Activated CD4-positive, alpha-beta T cell treated with anti-CD3 and anti-CD28 coated beads for 36 hours (primary cell): ENCODE measurements around the gene CAPZB. TPM values are rescaled to one million over a fixed set of nuclear protein-coding genes. Genes with fewer than 3 reads are reported as not detected.

Experiments
- ATAC-seq: fragments of 200-7000 bp; cut with Tn5 transposase; one replicate; pipeline ENCODE4 v1.10.0; 2021; ENCODE audit warnings: mild to moderate bottlenecking, moderate library complexity
- CTCF ChIA-PET: fragments of 350-600 bp; sonication (Branson Sonifier 250); formaldehyde crosslinking; loops from one replicate; lab custom pipeline; 2021; ENCODE audit warnings: antibody characterized with exemption; lab: Charles Lee
- POLR2A ChIA-PET: fragments of 350-600 bp; sonication (Branson Sonifier 250); formaldehyde crosslinking; loops from one replicate; lab custom pipeline; 2021; ENCODE audit warnings: antibody characterized with exemption, inconsistent platforms; lab: Charles Lee
- DNase-seq: peaks from one replicate; pipeline ENCODE4 v3.0.0-alpha.2; 2020
- H3K27ac Mint-ChIP-seq: one replicate; pipeline ENCODE4 v1.8.0; 2021; ENCODE audit warnings: mixed read lengths
- H3K27me3 Mint-ChIP-seq: one replicate; pipeline ENCODE4 v1.8.0; 2021; ENCODE audit warnings: mixed read lengths
- H3K36me3 Mint-ChIP-seq: one replicate; pipeline ENCODE4 v1.8.0; 2021; ENCODE audit warnings: low read depth, mixed read lengths
- H3K4me1 Mint-ChIP-seq: one replicate; pipeline ENCODE4 v1.8.0; 2021; ENCODE audit warnings: mixed read lengths
- H3K4me3 Mint-ChIP-seq: one replicate; pipeline ENCODE4 v1.8.0; 2021; ENCODE audit warnings: mild to moderate bottlenecking, moderate library complexity, mixed read lengths
- H3K9me3 Mint-ChIP-seq: one replicate; pipeline ENCODE4 v1.8.0; 2021; ENCODE audit warnings: low read depth, mixed read lengths
- intact Hi-C, 2 experiments: fragments of 100-400 bp; cut with DNase I in 1 of 2; cut with micrococcal nuclease in 1 of 2; formaldehyde crosslinking; loops; one replicate each; pipeline versions ENCODE4 v1.14.2 to v1.15.1; 2022 to 2024; cut with DNase I, micrococcal nuclease
- total RNA-seq, 2 experiments: library from RNA; stranded (reverse); gene quantifications; one replicate each; pipeline ENCODE4 v1.2.3, GENCODE V29; 2021

Gene CAPZB
- total RNA-seq, 2 experiments from 2014 or later, result 320 to 346 TPM

GRCh38 chr1:19407494-19408096 is 77.7 kb downstream of the CAPZB start:
- CTCF ChIA-PET, result interaction anchor here (1.0 to 2.8 kb wide), 2 partner anchors 14 to 64 kb away, joined by 3 to 19 read pairs; no protein-coding TSS in a partner anchor
- DNase-seq (no peak), ATAC-seq (no peak)
- no peak overlapping the region for H3K4me3 Mint-ChIP-seq
- H3K27me3 Mint-ChIP-seq, result no peaks in the 10 kb centered on the region
- intact Hi-C loops, result no loop called here
- peaks cover 72% of the 10 kb centered on the region for H3K4me1 Mint-ChIP-seq
- peaks cover 9% of the 10 kb centered on the region for H3K36me3 Mint-ChIP-seq
- no peak overlapping the region for H3K27ac Mint-ChIP-seq
- no peaks in the 10 kb centered on the region for H3K9me3 Mint-ChIP-seq
- POLR2A ChIA-PET, result no interaction called here

DNA sequence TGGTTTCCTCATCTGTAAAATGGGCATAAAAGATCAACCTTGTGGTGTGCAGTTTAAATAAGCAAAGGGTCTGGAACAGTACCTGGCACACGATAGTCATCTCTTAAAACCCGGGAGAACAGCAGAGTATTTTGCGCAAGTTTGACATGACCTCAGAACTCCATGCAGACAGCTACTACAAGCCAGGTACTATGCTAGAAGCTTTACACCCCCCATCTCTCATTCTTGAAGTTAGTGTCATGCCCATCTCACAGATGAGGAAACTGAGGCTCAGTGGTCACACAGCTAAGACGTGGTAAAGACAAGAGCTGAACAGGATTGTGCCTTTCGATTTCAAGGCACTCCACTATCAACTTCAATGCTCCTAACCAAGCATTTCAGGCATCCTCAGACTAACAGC is 78.7 kb downstream of the CAPZB start:
- DNase-seq, result no peak
- intact Hi-C loops, result no loop called here
- no peak overlapping the region for H3K4me3 Mint-ChIP-seq
- H3K27ac Mint-ChIP-seq, result peak overlapping the region; percentile 20
- H3K27me3 Mint-ChIP-seq, result no peaks in the 10 kb centered on the region
- peaks cover 77% of the 10 kb centered on the region for H3K4me1 Mint-ChIP-seq
- H3K36me3 Mint-ChIP-seq, result peaks cover 8% of the 10 kb centered on the region
- no peak for ATAC-seq
- H3K9me3 Mint-ChIP-seq, result no peaks in the 10 kb centered on the region
- ChIA-PET POLR2A (interaction anchor here (0.9 kb wide), 1 partner anchor 11 kb away, joined by 3 read pairs; no protein-coding TSS in a partner anchor), CTCF (interaction anchor here (0.7 to 2.8 kb wide), 4 partner anchors 13 to 255 kb away, joined by 3 to 19 read pairs (median 4); no protein-coding TSS in a partner anchor)

GRCh38 chr1:19405761-19406487 is 79.4 kb downstream of the CAPZB start:
- H3K9me3 Mint-ChIP-seq, result no peaks in the 10 kb centered on the region
- peaks cover 71% of the 10 kb centered on the region for H3K4me1 Mint-ChIP-seq
- no peak overlapping the region for H3K4me3 Mint-ChIP-seq
- H3K27me3 Mint-ChIP-seq, result no peaks in the 10 kb centered on the region
- H3K36me3 Mint-ChIP-seq, result peaks cover 8% of the 10 kb centered on the region
- intact Hi-C loops, result no loop called here
- CTCF ChIA-PET, result interaction anchor here (1.4 to 2.8 kb wide), 4 partner anchors 11 to 256 kb away, joined by 4 to 19 read pairs (median 6); no protein-coding TSS in a partner anchor
- DNase-seq, result no peak
- POLR2A ChIA-PET, result interaction anchor here (0.9 kb wide), 1 partner anchor 11 kb away, joined by 3 read pairs; no protein-coding TSS in a partner anchor
- no peak for ATAC-seq
- peak overlapping the region; percentile 13 for H3K27ac Mint-ChIP-seq

GRCh38 chr1:19405195-19405760 is 80.1 kb downstream of the CAPZB start:
- no peak overlapping the region for H3K27ac Mint-ChIP-seq
- DNase-seq, result no peak
- H3K9me3 Mint-ChIP-seq, result no peaks in the 10 kb centered on the region
- ATAC-seq, result no peak
- peaks cover 12% of the 10 kb centered on the region for H3K36me3 Mint-ChIP-seq
- intact Hi-C loops, result no loop called here
- no peak overlapping the region for H3K4me3 Mint-ChIP-seq
- H3K4me1 Mint-ChIP-seq, result peaks cover 71% of the 10 kb centered on the region
- no peaks in the 10 kb centered on the region for H3K27me3 Mint-ChIP-seq
- POLR2A ChIA-PET, result no interaction called here
- CTCF ChIA-PET, result interaction anchor here (1.3 to 2.8 kb wide), 5 partner anchors 11 to 257 kb away, joined by 3 to 19 read pairs (median 4); no protein-coding TSS in a partner anchor

GRCh38 chr1:19404748-19405147 is 80.6 kb downstream of the CAPZB start:
- Mint-ChIP-seq H3K4me1 (peaks cover 72% of the 10 kb centered on the region), H3K9me3 (no peaks in the 10 kb centered on the region), H3K4me3 (no peak overlapping the region), H3K27ac (no peak overlapping the region), H3K27me3 (no peaks in the 10 kb centered on the region), H3K36me3 (peaks cover 14% of the 10 kb centered on the region)
- no peak for ATAC-seq
- ChIA-PET CTCF (interaction anchor here (0.6 to 2.2 kb wide), 5 partner anchors 10 to 249 kb away, joined by 3 to 7 read pairs (median 3); no protein-coding TSS in a partner anchor), POLR2A (no interaction called here)
- intact Hi-C loops, result no loop called here
- no peak for DNase-seq

- ATAC-seq, result no peak
- no peak overlapping the region for H3K4me3 Mint-ChIP-seq
- H3K27ac Mint-ChIP-seq, result no peak overlapping the region
- ChIA-PET POLR2A (no interaction called here), CTCF (interaction anchor here (0.7 to 1.3 kb wide), 4 partner anchors 8 to 20 kb away, joined by 3 to 5 read pairs (median 3); no protein-coding TSS in a partner anchor)
- peaks cover 78% of the 10 kb centered on the region for H3K4me1 Mint-ChIP-seq
- no peak for DNase-seq
- no peaks in the 10 kb centered on the region for H3K9me3 Mint-ChIP-seq
- H3K27me3 Mint-ChIP-seq, result no peaks in the 10 kb centered on the region
- H3K36me3 Mint-ChIP-seq, result peaks cover 24% of the 10 kb centered on the region
- intact Hi-C loops, result no loop called here
Measured at GRCh38 chr1:19403256-19403655, 82.1 kb downstream of the CAPZB start.

GRCh38 chr1:19402031-19402813 is 83.1 kb downstream of the CAPZB start:
- H3K36me3 Mint-ChIP-seq, result peaks cover 29% of the 10 kb centered on the region
- POLR2A ChIA-PET, result interaction anchor here (0.6 to 0.7 kb wide), 3 partner anchors 35 to 355 kb away, joined by 3 to 5 read pairs (median 4); no protein-coding TSS in a partner anchor
- no peak overlapping the region for H3K4me3 Mint-ChIP-seq
- CTCF ChIA-PET, result interaction anchor here (0.6 to 2.4 kb wide), 7 partner anchors 11 to 406 kb away, joined by 3 to 9 read pairs (median 4); no protein-coding TSS in a partner anchor
- ATAC-seq (no peak), DNase-seq (no peak)
- peaks cover 78% of the 10 kb centered on the region for H3K4me1 Mint-ChIP-seq
- H3K27me3 Mint-ChIP-seq, result no peaks in the 10 kb centered on the region
- intact Hi-C loops, result no loop called here
- no peaks in the 10 kb centered on the region for H3K9me3 Mint-ChIP-seq
- H3K27ac Mint-ChIP-seq, result no peak overlapping the region

GRCh38 chr1:19401535-19401889 is 83.8 kb downstream of the CAPZB start:
- POLR2A ChIA-PET, result no interaction called here
- H3K4me1 Mint-ChIP-seq, result peaks cover 74% of the 10 kb centered on the region

DNA sequence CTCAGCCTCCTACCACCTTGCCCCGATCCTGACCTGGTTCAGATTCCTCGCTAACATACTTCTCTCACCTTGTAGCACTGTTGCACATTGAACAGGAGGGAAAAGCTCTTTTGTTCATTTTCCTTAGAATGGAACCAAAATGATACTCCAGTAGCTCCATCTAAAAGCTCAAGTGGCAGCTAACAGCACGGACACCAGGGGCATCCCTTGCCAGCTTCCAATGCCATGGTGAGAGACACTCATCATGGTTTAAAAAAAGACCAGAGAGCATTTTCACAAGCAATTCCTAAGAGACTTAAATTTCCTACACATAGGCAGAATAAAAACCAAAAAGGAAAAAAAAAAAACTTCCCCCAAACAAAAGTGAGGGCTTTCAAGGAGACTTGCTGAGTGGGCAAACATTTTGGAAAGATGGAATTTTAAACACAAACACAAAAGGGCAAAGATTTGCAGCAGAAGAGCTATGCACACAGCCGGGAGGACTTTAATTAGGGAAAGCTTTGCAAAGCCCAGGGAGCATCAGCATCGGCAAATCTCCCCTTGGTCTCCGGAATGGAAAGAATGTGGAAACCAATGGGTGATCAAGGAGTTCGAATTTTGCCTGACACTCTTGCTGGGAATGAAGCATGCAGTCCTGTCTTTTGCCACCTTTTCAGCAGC is 84.3 kb downstream of the CAPZB start:
- DNase-seq (no peak), ATAC-seq (no peak)
- peak overlapping the region; percentile 62 for H3K27ac Mint-ChIP-seq
- ChIA-PET POLR2A (no interaction called here), CTCF (interaction anchor here (1.1 to 2.4 kb wide), 4 partner anchors 10 to 181 kb away, joined by 3 to 9 read pairs (median 5); no protein-coding TSS in a partner anchor)
- intact Hi-C loops, result no loop called here
- H3K4me3 Mint-ChIP-seq, result no peak overlapping the region
- peaks cover 71% of the 10 kb centered on the region for H3K4me1 Mint-ChIP-seq
- H3K9me3 Mint-ChIP-seq, result no peaks in the 10 kb centered on the region
- H3K27me3 Mint-ChIP-seq, result no peaks in the 10 kb centered on the region
- H3K36me3 Mint-ChIP-seq, result peaks cover 29% of the 10 kb centered on the region

More at GRCh38 chr1:19401535-19401889, 83.8 kb downstream of the CAPZB start:
- ATAC-seq (no peak), DNase-seq (no peak)
- CTCF ChIA-PET, result interaction anchor here (0.9 to 2.4 kb wide), 5 partner anchors 11 to 181 kb away, joined by 3 to 9 read pairs (median 5); no protein-coding TSS in a partner anchor
- Mint-ChIP-seq H3K27ac (no peak overlapping the region), H3K36me3 (peaks cover 29% of the 10 kb centered on the region), H3K27me3 (no peaks in the 10 kb centered on the region), H3K4me3 (no peak overlapping the region), H3K9me3 (no peaks in the 10 kb centered on the region)
- intact Hi-C loops, result no loop called here

DNA sequence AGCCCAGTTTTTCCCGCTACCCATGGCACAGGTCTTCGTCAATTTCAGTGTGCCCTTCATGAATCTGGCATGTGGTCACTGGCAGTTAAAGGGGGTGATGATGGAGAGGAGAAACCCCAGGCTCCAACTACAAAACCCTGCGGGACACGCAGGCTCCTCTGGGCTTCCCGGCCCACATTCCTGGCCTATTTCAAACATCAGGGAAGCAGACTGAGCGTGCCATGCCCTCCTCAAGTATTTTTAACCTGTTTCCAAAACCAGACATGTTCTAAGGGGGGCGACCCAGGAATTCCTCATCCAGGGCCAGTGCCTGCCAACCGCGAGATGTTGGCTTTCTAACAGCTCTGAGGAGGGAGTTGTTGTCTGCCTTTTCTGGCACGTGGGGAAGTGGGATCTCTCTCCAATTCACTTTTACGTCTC is 85.1 kb downstream of the CAPZB start:
- H3K4me1 Mint-ChIP-seq, result peaks cover 73% of the 10 kb centered on the region
- peak overlapping the region; percentile 62 for H3K27ac Mint-ChIP-seq
- H3K4me3 Mint-ChIP-seq, result no peak overlapping the region
- H3K27me3 Mint-ChIP-seq, result no peaks in the 10 kb centered on the region
- ChIA-PET POLR2A (no interaction called here), CTCF (interaction anchor here (1.1 to 2.4 kb wide), 3 partner anchors 10 to 182 kb away, joined by 3 to 9 read pairs (median 5); no protein-coding TSS in a partner anchor)
- intact Hi-C loops, result no loop called here
- ATAC-seq (no peak), DNase-seq (no peak)
- no peaks in the 10 kb centered on the region for H3K9me3 Mint-ChIP-seq
- H3K36me3 Mint-ChIP-seq, result peaks cover 28% of the 10 kb centered on the region
